ENCODE measurements around the gene NRIP3. TPM values are rescaled to one million over a fixed set of nuclear protein-coding genes. Genes with fewer than 3 reads are reported as not detected.
A peak's percentile ranks its signal among the peaks of the same experiment; 100 is the strongest.

The NRIP3 gene
- total and polyA plus RNA-seq, 9 of the 15 experiments (the other 6 are each of a cell fraction or from before 2014, with no cell fraction given) = 4.4 to 18.7 (median 11.6) TPM

GRCh38 chr11:9019861-9020260 is 16.1 kb upstream of the NRIP3 start (continued):
- TF ChIP-seq HSF4 (CRISPR knock-in tag; IDR thresholded peaks at IDR 0.05; ENCODE audit: borderline replicate concordance) (no peak), L3MBTL2 (IDR thresholded peaks at IDR 0.05) (no peak)

- POLR2A ChIA-PET = interaction anchor here (0.5 to 3.4 kb wide), 2 partner anchors 15 to 946 kb away, joined by 3 to 17 read pairs; partner anchors contain the start of gene NRIP3
Measured at GRCh38 chr11:9017773-9018172, 14.0 kb upstream of the NRIP3 start.

More at GRCh38 chr11:9017773-9018172, 14.0 kb upstream of the NRIP3 start:
- H3K4me2 ChIP-seq (ENCODE audit: insufficient read depth, low read length) = no peak overlapping the region
- H3K9ac ChIP-seq (ENCODE audit: insufficient read depth in 1 of 2, low read depth in 2 of 2, low read length in 2 of 2) = no peak overlapping the region
- H3K27ac ChIP-seq (ENCODE audit: extremely low read depth, low read depth, low read length) = no peak overlapping the region
- peaks cover 4% of the 10 kb centered on the region; the same call in 1 of the 2 replicates for H3K9me3 ChIP-seq (replicated peaks; ENCODE audit: control insufficient read depth, insufficient read depth, low read depth, low read length)
- no peaks in the 10 kb centered on the region for H3K9me1 ChIP-seq (ENCODE audit: control insufficient read depth, insufficient read depth, low read length)
- CTCF ChIA-PET (ENCODE audit: low intra/inter-chr PET ratio) = interaction anchor here (1.5 kb wide), 1 partner anchor 115 kb away, joined by 3 read pairs; no protein-coding TSS in a partner anchor
- in situ Hi-C loops (cut with MboI) = loop anchor here (10.0 kb wide), 1 partner anchor 117 kb away; no protein-coding TSS in a partner anchor
- no peaks in the 10 kb centered on the region; a peak in 2 of 5 replicates for H3K4me1 ChIP-seq (replicated peaks in 1 of 2; ENCODE audit: control insufficient read depth in 2 of 2, insufficient read depth in 2 of 2, low read length in 2 of 2)
- 0 out of 2 replicates have a peak overlapping the region, but pooled peaks have one; percentile 29 for H2AFZ ChIP-seq (ENCODE audit: low read depth, low read length)
- FAIRE-seq = no peak
- H3K79me2 ChIP-seq (ENCODE audit: control insufficient read depth, insufficient read depth, low read length) = no peaks in the 10 kb centered on the region
- no peak for ATAC-seq
- no peak for DNase-seq (ENCODE audit: extremely low read depth in 1 of 4, low spot score in 3 of 4)
- TF ChIP-seq NFIX (CRISPR knock-in tag; IDR thresholded peaks at IDR 0.05; ENCODE audit: low read depth) (no peak), HNRNPUL1 (IDR thresholded peaks at IDR 0.05; ENCODE audit: low read length) (no peak), L3MBTL2 (IDR thresholded peaks at IDR 0.05) (0 out of 2 replicates have a peak, but pooled peaks have one; percentile 14), ZNF175 (CRISPR knock-in tag; IDR thresholded peaks at IDR 0.05; ENCODE audit: low read depth) (0 out of 2 replicates have a peak, but pooled peaks have one; percentile 33), SPI1 (IDR thresholded peaks at IDR 0.05; ENCODE audit: borderline replicate concordance, low read depth, low read length) (peak; percentile 64; the same call in 1 of the 2 replicates)
- WGBS (ENCODE audit: insufficient coverage, low coverage, missing lambda C conversion rate) = 8% methylated on average over 5 of the region's 5 CpGs
- intact Hi-C loops (cut with micrococcal nuclease) = loop anchor here (5.0 kb wide), 1 partner anchor 45 kb away; no protein-coding TSS in a partner anchor
- no peaks in the 10 kb centered on the region for H3K36me3 ChIP-seq (ENCODE audit: control insufficient read depth, insufficient read depth, low read length)
- peaks cover 6 to 40% of the 10 kb centered on the region in 2 experiments; a peak in 4 of 5 replicates for H3K27me3 ChIP-seq (ENCODE audit: control insufficient read depth in 2 of 2, insufficient read depth in 2 of 2, low read length in 2 of 2)
- no peaks in the 10 kb centered on the region for H4K20me1 ChIP-seq (replicated peaks; ENCODE audit: control insufficient read depth, insufficient read depth, low read length)
- BruUV-seq (replicated peaks) = no TSS peak
- H3K4me3 ChIP-seq = no peak overlapping the region

Data from K562 (cell line).